Measurements from ENCODE around the gene PODXL2.

PODXL2 gene

DNA sequence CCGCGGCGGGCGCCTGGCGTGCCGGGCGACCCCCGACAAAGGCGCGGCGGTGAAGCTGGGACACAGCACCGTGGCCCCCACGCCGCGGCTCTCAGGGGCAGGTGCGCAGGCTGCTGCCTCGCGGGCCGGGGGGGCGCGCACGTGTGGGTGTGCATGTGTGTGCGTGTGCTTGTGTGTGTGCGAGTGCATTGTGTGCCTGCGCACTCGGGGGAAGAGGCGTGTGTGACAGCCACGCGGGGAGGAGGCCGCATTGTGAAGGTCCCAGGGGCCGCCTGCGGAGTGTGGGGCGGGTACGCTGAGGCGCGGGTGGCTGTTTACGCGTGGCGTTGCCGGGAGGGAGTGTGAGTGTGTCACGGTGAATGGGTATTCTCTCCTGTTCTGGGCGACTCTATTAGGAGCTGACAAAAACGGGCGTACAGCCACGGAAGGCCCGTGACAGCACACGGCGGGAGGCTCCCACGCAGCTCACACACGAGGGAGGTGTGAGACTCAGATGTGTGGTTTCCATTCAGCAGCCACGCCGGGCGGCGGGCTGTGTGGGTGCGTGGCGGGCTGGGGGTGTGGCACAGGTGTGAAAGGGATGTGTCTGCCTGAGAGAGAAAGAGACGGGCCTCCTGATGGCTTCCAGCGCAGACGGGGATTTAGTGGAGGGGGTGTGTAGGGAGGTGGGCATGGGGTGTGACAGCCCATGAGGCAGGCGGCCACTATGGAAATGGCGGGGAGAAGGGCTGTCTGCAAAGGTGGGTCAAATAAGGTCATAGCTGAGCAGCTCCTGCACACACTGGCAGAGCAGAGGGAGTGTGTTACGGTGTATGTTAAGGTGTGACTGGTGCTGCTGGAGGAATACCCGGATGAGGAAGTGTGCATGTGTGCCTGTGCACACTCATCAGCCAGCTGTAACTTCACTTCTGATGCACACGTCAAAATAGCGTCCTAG, 750 bp downstream of the PODXL2 start:
- TF ChIP-seq, protein P1, sequence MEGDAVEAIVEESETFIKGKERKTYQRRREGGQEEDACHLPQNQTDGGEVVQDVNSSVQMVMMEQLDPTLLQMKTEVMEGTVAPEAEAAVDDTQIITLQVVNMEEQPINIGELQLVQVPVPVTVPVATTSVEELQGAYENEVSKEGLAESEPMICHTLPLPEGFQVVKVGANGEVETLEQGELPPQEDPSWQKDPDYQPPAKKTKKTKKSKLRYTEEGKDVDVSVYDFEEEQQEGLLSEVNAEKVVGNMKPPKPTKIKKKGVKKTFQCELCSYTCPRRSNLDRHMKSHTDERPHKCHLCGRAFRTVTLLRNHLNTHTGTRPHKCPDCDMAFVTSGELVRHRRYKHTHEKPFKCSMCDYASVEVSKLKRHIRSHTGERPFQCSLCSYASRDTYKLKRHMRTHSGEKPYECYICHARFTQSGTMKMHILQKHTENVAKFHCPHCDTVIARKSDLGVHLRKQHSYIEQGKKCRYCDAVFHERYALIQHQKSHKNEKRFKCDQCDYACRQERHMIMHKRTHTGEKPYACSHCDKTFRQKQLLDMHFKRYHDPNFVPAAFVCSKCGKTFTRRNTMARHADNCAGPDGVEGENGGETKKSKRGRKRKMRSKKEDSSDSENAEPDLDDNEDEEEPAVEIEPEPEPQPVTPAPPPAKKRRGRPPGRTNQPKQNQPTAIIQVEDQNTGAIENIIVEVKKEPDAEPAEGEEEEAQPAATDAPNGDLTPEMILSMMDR (IDR thresholded peaks at IDR 0.05; ENCODE audit: low read depth, low read length, missing control alignments): no peak
- in situ Hi-C loops (cut with HindIII; ENCODE audit: low sequenced_read_pairs): no loop called here
- DNase-seq (ENCODE audit: low read depth): no peak

GRCh38 chr3:127630811-127631714, 2.1 kb downstream of the PODXL2 start:
- DNase-seq (ENCODE audit: low read depth): no peak
- H3K4me3 ChIP-seq (ENCODE audit: low read depth, low read length): no peak overlapping the region
- in situ Hi-C loops (cut with HindIII; ENCODE audit: low sequenced_read_pairs): no loop called here
- TF ChIP-seq, protein P1 (IDR thresholded peaks at IDR 0.05; ENCODE audit: low read depth, low read length, missing control alignments): no peak

More for the DNA sequence above, 750 bp downstream of the PODXL2 start:
- H3K4me3 ChIP-seq (ENCODE audit: low read depth, low read length): peak overlapping the region; percentile 39

- TF ChIP-seq, protein P1 (IDR thresholded peaks at IDR 0.05; ENCODE audit: low read depth, low read length, missing control alignments): no peak
- DNase-seq (ENCODE audit: low read depth): no peak
- H3K4me3 ChIP-seq (ENCODE audit: low read depth, low read length): no peak overlapping the region
- in situ Hi-C loops (cut with HindIII; ENCODE audit: low sequenced_read_pairs): no loop called here
Observed at GRCh38 chr3:127632035-127632820, 3.2 kb downstream of the PODXL2 start.

GRCh38 chr3:127634653-127635052, 5.7 kb downstream of the PODXL2 start:
- in situ Hi-C loops (cut with HindIII; ENCODE audit: low sequenced_read_pairs): no loop called here
- TF ChIP-seq, protein P1 (IDR thresholded peaks at IDR 0.05; ENCODE audit: low read depth, low read length, missing control alignments): no peak
- H3K4me3 ChIP-seq (ENCODE audit: low read depth, low read length): no peak overlapping the region
- no peak for DNase-seq (ENCODE audit: low read depth)

GRCh38 chr3:127637546-127637945, 8.6 kb downstream of the PODXL2 start:
- no peak overlapping the region for H3K4me3 ChIP-seq (ENCODE audit: low read depth, low read length)
- no peak for DNase-seq (ENCODE audit: low read depth)
- TF ChIP-seq, protein P1 (IDR thresholded peaks at IDR 0.05; ENCODE audit: low read depth, low read length, missing control alignments): no peak
- in situ Hi-C loops (cut with HindIII; ENCODE audit: low sequenced_read_pairs): no loop called here

DNA sequence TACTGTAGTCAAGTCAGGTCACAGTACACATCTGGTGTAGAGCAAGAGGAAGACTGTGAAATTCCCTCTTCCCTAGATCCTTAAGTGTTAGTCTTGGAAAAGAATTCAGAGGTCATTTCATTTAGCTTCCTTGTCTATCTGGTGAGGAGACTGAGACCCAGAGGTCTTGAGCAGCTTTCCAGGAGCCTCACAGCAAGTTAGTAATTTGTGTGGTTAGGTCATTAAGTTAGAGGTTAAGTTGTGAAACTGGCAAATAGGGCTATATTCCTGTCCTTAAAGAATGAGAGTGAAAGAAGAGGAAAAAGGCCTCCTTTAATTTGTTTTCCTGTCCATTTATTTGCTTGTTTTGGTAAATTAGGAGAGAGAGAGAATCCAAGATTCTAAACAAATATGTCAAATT, 9.0 kb downstream of the PODXL2 start:
- DNase-seq (ENCODE audit: low read depth): no peak
- TF ChIP-seq, protein P1 (IDR thresholded peaks at IDR 0.05; ENCODE audit: low read depth, low read length, missing control alignments): no peak

More for the DNA sequence above, 9.0 kb downstream of the PODXL2 start:
- no peak overlapping the region for H3K4me3 ChIP-seq (ENCODE audit: low read depth, low read length)
- in situ Hi-C loops (cut with HindIII; ENCODE audit: low sequenced_read_pairs): no loop called here

Data from astrocyte of the cerebellum (primary cell).